WTC11 (cell line): Measurements from ENCODE around the gene ZIC4. TPM values are rescaled to one million over a fixed set of nuclear protein-coding genes. Genes with fewer than 3 reads are reported as not detected.
A peak's percentile ranks its signal among the peaks of the same experiment; 100 is the strongest.

Experiments used
- ATAC-seq: fragments of 200-7000 bp; cut with Tn5 transposase; 2 replicates; pipeline ENCODE4 v1.10.0; 2021; ENCODE audit warnings: mild to moderate bottlenecking, moderate library complexity
- CTCF ChIA-PET: fragments of 300-600 bp; sonication (Branson Sonifier 250); formaldehyde crosslinking; loops from one replicate; lab custom pipeline; 2021; ENCODE audit warnings: antibody characterized with exemption; lab: Charles Lee
- POLR2A ChIA-PET: fragments of 350-600 bp; sonication (Branson Sonifier 250); formaldehyde crosslinking; loops from one replicate; lab custom pipeline; 2021; ENCODE audit warnings: antibody characterized with exemption; lab: Charles Lee
- DNase-seq: peaks from one replicate; pipeline ENCODE4 v3.0.0; 2021; ENCODE audit warnings: low spot score
- H3K27ac Mint-ChIP-seq: 2 replicates; pipeline ENCODE4 v1.8.0; 2021; ENCODE audit warnings: mixed read lengths
- H3K27me3 Mint-ChIP-seq: 2 replicates; pipeline ENCODE4 v1.8.0; 2021; ENCODE audit warnings: low read depth, mild to moderate bottlenecking, moderate library complexity, mixed read lengths
- H3K36me3 Mint-ChIP-seq: 2 replicates; pipeline ENCODE4 v1.8.0; 2021; ENCODE audit warnings: mixed read lengths
- H3K4me1 Mint-ChIP-seq: 2 replicates; pipeline ENCODE4 v1.8.0; 2022; ENCODE audit warnings: mixed read lengths
- H3K4me3 Mint-ChIP-seq: 2 replicates; pipeline ENCODE4 v1.8.0; 2021; ENCODE audit warnings: mild to moderate bottlenecking, moderate library complexity, mixed read lengths
- H3K9me3 Mint-ChIP-seq: 2 replicates; pipeline ENCODE4 v1.8.0; 2021; ENCODE audit warnings: mixed read lengths
- ATF2 ChIP-seq: sonication (generic); formaldehyde crosslinking; IDR thresholded peaks from 2 replicates; pipeline ENCODE4 v1.8.1; 2022; ENCODE audit warnings: low read depth, missing genetic modification reagents, borderline replicate concordance
- ATF3 ChIP-seq: sonication (generic); formaldehyde crosslinking; conservative IDR thresholded peaks from 2 replicates; pipeline ENCODE4 v1.8.1; 2022; ENCODE audit warnings: mild to moderate bottlenecking, missing genetic modification reagents
- ATF6 ChIP-seq: sonication (generic); formaldehyde crosslinking; IDR thresholded peaks from 2 replicates; pipeline ENCODE4 v1.8.1; 2023; ENCODE audit warnings: mild to moderate bottlenecking, missing genetic modification reagents
- FOXP1 ChIP-seq: sonication (generic); formaldehyde crosslinking; IDR thresholded peaks from 2 replicates; pipeline ENCODE4 v1.8.0; 2022; ENCODE audit warnings: missing genetic modification reagents, mild to moderate bottlenecking, moderate library complexity, borderline replicate concordance
- JUN ChIP-seq: sonication (generic); formaldehyde crosslinking; IDR thresholded peaks from 2 replicates; pipeline ENCODE4 v1.8.0; 2023; ENCODE audit warnings: mild to moderate bottlenecking, missing genetic modification reagents
- MLX ChIP-seq: sonication (generic); formaldehyde crosslinking; IDR thresholded peaks from 2 replicates; pipeline ENCODE4 v1.8.1; 2023; ENCODE audit warnings: mild to moderate bottlenecking, missing genetic modification reagents, moderate library complexity
- NR3C1 ChIP-seq: sonication (generic); formaldehyde crosslinking; conservative IDR thresholded peaks from 2 replicates; pipeline ENCODE4 v1.8.1; 2023; ENCODE audit warnings: low read depth, mild to moderate bottlenecking, missing genetic modification reagents
- PRDM15 ChIP-seq: sonication (generic); formaldehyde crosslinking; IDR thresholded peaks from 2 replicates; pipeline ENCODE4 v1.8.0; 2022; ENCODE audit warnings: missing genetic modification reagents
- PREB ChIP-seq: sonication (generic); formaldehyde crosslinking; IDR thresholded peaks from 2 replicates; pipeline ENCODE4 v1.8.1; 2022; ENCODE audit warnings: mild to moderate bottlenecking, missing genetic modification reagents, moderate library complexity, borderline replicate concordance
- USF2 ChIP-seq: sonication (generic); formaldehyde crosslinking; IDR thresholded peaks from 2 replicates; pipeline ENCODE4 v1.8.1; 2023; ENCODE audit warnings: mild to moderate bottlenecking, missing genetic modification reagents, moderate library complexity
- ZBTB21 ChIP-seq: sonication (generic); formaldehyde crosslinking; IDR thresholded peaks from 2 replicates; pipeline ENCODE4 v1.8.1; 2023; ENCODE audit warnings: mild to moderate bottlenecking, missing genetic modification reagents, borderline replicate concordance
- ZNF232 ChIP-seq: sonication (generic); formaldehyde crosslinking; IDR thresholded peaks from 2 replicates; pipeline ENCODE4 v1.8.0; 2022; ENCODE audit warnings: mild to moderate bottlenecking, missing genetic modification reagents
- ZNF671 ChIP-seq: fragments of 250-450 bp; sonication (Bioruptor Pico); IDR thresholded peaks from 2 replicates; pipeline ENCODE4 v1.8.0; 2021; ENCODE audit warnings: mild to moderate bottlenecking
- ZSCAN18 ChIP-seq: fragments of 250-450 bp; sonication (Bioruptor Pico); IDR thresholded peaks from 2 replicates; pipeline ENCODE4 v2.1.2; 2022; ENCODE audit warnings: mild to moderate bottlenecking, moderate library complexity
- total RNA-seq: library from RNA; stranded (reverse); gene quantifications from 3 replicates; pipeline ENCODE4 v1.2.3, GENCODE V29; 2021

The ZIC4 gene
- total RNA-seq, 1 experiment from 2014 or later, result 3.5 TPM

- TF ChIP-seq ATF6 (CRISPR knock-in tag), result no peak
These were observed 12.9 kb downstream of the ZIC4 start (continued) for GRCh38 chr3:147393261-147393942.

GRCh38 chr3:147392625-147392946 is 13.8 kb downstream of the ZIC4 start:
- Mint-ChIP-seq H3K4me1 (peaks cover 73% of the 10 kb centered on the region), H3K36me3 (no peaks in the 10 kb centered on the region), H3K27ac (peak overlapping the region; percentile 97), H3K4me3 (peak overlapping the region; percentile 78), H3K9me3 (no peaks in the 10 kb centered on the region), H3K27me3 (peaks cover 98% of the 10 kb centered on the region)
- TF ChIP-seq ZBTB21 (no peak), PREB (CRISPR knock-in tag) (no peak), NR3C1 (CRISPR knock-in tag) (no peak), ZNF232 (CRISPR knock-in tag) (no peak), ZNF671 (CRISPR knock-in tag) (no peak), PRDM15 (CRISPR knock-in tag) (no peak), USF2 (CRISPR knock-in tag) (no peak)
- ChIA-PET POLR2A (interaction anchor here (0.7 to 3.6 kb wide), 12 partner anchors 9 to 30 kb away, joined by 3 to 23 read pairs (median 6); partner anchors contain the start of gene ZIC1), CTCF (interaction anchor here (0.6 to 4.5 kb wide), 22 partner anchors 8 to 1309 kb away, joined by 3 to 47 read pairs (median 8); partner anchors contain the start of genes ZIC1 and ZIC4)
- ATAC-seq, result peak; percentile 0
- no peak for DNase-seq

- ChIA-PET POLR2A (interaction anchor here (0.8 to 3.6 kb wide), 8 partner anchors 8 to 31 kb away, joined by 3 to 19 read pairs (median 6); partner anchors contain the start of gene ZIC1), CTCF (interaction anchor here (0.6 to 4.5 kb wide), 20 partner anchors 8 to 812 kb away, joined by 3 to 47 read pairs (median 8); partner anchors contain the start of gene ZIC1)
- no peaks in the 10 kb centered on the region for H3K9me3 Mint-ChIP-seq
- H3K27me3 Mint-ChIP-seq, result peaks cover 98% of the 10 kb centered on the region
- H3K27ac Mint-ChIP-seq, result peak overlapping the region; percentile 97
- H3K4me3 Mint-ChIP-seq, result peak overlapping the region; percentile 78
- H3K36me3 Mint-ChIP-seq, result no peaks in the 10 kb centered on the region
- peaks cover 73% of the 10 kb centered on the region for H3K4me1 Mint-ChIP-seq
- ATAC-seq (peak; percentile 57), DNase-seq (peak; percentile 89)
- TF ChIP-seq ATF3 (CRISPR knock-in tag), result no peak
- peak; percentile 12; the same call in 1 of the 2 replicates for TF ChIP-seq USF2 (CRISPR knock-in tag)
- TF ChIP-seq MLX (CRISPR knock-in tag), result no peak
- no peak for TF ChIP-seq ZSCAN18 (CRISPR knock-in tag)
- no peak for TF ChIP-seq ATF2 (CRISPR knock-in tag)
- peak; percentile 66; the same call in 1 of the 2 replicates for TF ChIP-seq FOXP1
- no peak for TF ChIP-seq JUN (CRISPR knock-in tag)
These were observed 14.3 kb downstream of the ZIC4 start for GRCh38 chr3:147391781-147392624.
